ENCODE data around the gene TASL.

DNA sequence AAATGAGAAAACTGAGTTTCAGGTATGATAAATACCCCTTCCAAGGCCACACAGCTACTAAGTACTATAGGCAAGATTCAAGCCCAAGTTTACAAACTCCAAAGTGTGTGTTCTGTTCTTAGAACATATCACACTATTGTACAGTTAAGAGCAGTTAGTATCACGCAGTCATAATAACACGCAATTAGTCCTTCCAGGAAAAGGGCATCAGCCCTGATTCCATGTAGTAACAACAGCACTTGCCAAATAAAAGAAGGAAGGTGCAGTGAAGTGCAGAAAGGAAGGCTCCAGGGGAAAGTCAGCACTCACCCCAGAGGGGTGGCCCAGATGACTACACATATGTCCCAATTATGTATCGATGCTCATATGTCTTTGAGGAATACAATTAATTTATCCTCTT, 4.4 kb downstream of the TASL start:
- TF ChIP-seq, protein P1, sequence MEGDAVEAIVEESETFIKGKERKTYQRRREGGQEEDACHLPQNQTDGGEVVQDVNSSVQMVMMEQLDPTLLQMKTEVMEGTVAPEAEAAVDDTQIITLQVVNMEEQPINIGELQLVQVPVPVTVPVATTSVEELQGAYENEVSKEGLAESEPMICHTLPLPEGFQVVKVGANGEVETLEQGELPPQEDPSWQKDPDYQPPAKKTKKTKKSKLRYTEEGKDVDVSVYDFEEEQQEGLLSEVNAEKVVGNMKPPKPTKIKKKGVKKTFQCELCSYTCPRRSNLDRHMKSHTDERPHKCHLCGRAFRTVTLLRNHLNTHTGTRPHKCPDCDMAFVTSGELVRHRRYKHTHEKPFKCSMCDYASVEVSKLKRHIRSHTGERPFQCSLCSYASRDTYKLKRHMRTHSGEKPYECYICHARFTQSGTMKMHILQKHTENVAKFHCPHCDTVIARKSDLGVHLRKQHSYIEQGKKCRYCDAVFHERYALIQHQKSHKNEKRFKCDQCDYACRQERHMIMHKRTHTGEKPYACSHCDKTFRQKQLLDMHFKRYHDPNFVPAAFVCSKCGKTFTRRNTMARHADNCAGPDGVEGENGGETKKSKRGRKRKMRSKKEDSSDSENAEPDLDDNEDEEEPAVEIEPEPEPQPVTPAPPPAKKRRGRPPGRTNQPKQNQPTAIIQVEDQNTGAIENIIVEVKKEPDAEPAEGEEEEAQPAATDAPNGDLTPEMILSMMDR (conservative IDR thresholded peaks at IDR 0.05; ENCODE audit: low read depth, low read length), result no peak
- no peak for TF ChIP-seq EZH2 (IDR thresholded peaks at IDR 0.05; ENCODE audit: borderline replicate concordance, low read depth, low read length, poor library complexity, severe bottlenecking)

Data from A673 (cell line).